Endothelial cell of umbilical vein (primary cell): ENCODE results near the gene SEC24C. TPM values are rescaled to one million over a fixed set of nuclear protein-coding genes. Genes with fewer than 3 reads are reported as not detected.
"Not testable (repeated sequence)": the region's sequence is repeated elsewhere in the genome, so short reads cannot be mapped to it uniquely, and the experiment has no call there.

Experiments
- BruUV-seq: library from RNA; stranded (reverse); fragments of 400-500 nt; replicated peaks from 2 replicates; lab custom pipeline; 2021; lab: Mats Ljungman, UMichigan
- CTCF ChIA-PET: fragments of 300-600, 350-600 bp; sonication (Branson Sonifier 250); formaldehyde crosslinking; loops from one replicate; lab custom pipeline; 2021; ENCODE audit warnings: antibody characterized with exemption, inconsistent platforms; lab: Charles Lee
- POLR2A ChIA-PET: fragments of 300-600, 350-600 bp; sonication (Branson Sonifier 250); formaldehyde crosslinking; loops from one replicate; lab custom pipeline; 2021; ENCODE audit warnings: antibody characterized with exemption, inconsistent platforms; lab: Charles Lee
- DNase-seq: peaks from one replicate; pipeline ENCODE4 v3.0.0-alpha.2; 2011; ENCODE audit warnings: low read depth, low spot score
- FAIRE-seq: peaks from 2 replicates; lab custom pipeline; 2011; peaks lifted over from hg19 to GRCh38; lab: Jason Lieb, UNC
- H2AFZ ChIP-seq: 2 replicates; pipeline ENCODE4 v1.6.0; 2012; ENCODE audit warnings: low read depth, low read length, control low read depth, inconsistent platforms
- H3K27ac ChIP-seq: 2 replicates; pipeline ENCODE4 v1.5.1; 2011; ENCODE audit warnings: low read depth, mild to moderate bottlenecking, control low read depth, low read length, moderate library complexity; ENCODE audit not compliant: insufficient read depth
- H3K27me3 ChIP-seq, 2 experiments: 2 replicates each; pipeline versions ENCODE4 v1.6.0 to v1.6.1; 2011; ENCODE audit warnings: low read length in 2 of 2, mixed read lengths in 1 of 2; ENCODE audit not compliant: control insufficient read depth in 2 of 2, insufficient read depth in 2 of 2
- H3K36me3 ChIP-seq, 2 experiments: 2 replicates in 1 of 2; 3 replicates in 1 of 2; pipeline ENCODE4 v1.5.1; 2011; ENCODE audit warnings: low read length in 2 of 2, mild to moderate bottlenecking in 1 of 2, moderate library complexity in 1 of 2; ENCODE audit not compliant: control insufficient read depth in 2 of 2, insufficient read depth in 2 of 2; ENCODE audit errors: extremely low read depth in 1 of 2
- H3K4me1 ChIP-seq: 3 replicates; pipeline ENCODE4 v1.5.1; 2011; ENCODE audit warnings: mild to moderate bottlenecking, low read length; ENCODE audit not compliant: control insufficient read depth, insufficient read depth; ENCODE audit errors: extremely low read depth
- H3K4me2 ChIP-seq: 2 replicates; pipeline ENCODE4 v1.6.1; 2011; ENCODE audit warnings: low read length, control low read depth, mixed read lengths; ENCODE audit not compliant: insufficient read depth
- H3K4me3 ChIP-seq, 3 experiments: fragments of 200-600 bp in 1 of 3; sonication (generic), shearing (Covaris generic) in 1 of 3; replicated peaks in 1 of 3; 2 replicates each; pipeline ENCODE4 v1.5.1; 2011 to 2016; ENCODE audit warnings: control low read depth in 3 of 3, low read length in 3 of 3, mild to moderate bottlenecking in 2 of 3, inconsistent platforms in 1 of 3, low read depth in 1 of 3, moderate library complexity in 1 of 3; ENCODE audit not compliant: insufficient read depth in 1 of 3
- H3K79me2 ChIP-seq: 2 replicates; pipeline ENCODE4 v1.6.0; 2012; ENCODE audit warnings: low read length, inconsistent platforms; ENCODE audit not compliant: control insufficient read depth, insufficient read depth
- H3K9ac ChIP-seq: replicated peaks from 2 replicates; pipeline ENCODE3; 2011; ENCODE audit warnings: low read length, control low read depth; ENCODE audit not compliant: insufficient read depth; ENCODE audit errors: extremely low read depth
- H3K9me1 ChIP-seq: replicated peaks from 3 replicates; pipeline ENCODE4 v1.6.0; 2011; ENCODE audit warnings: mild to moderate bottlenecking, low read length; ENCODE audit not compliant: control insufficient read depth, insufficient read depth; ENCODE audit errors: extremely low read depth
- H3K9me3 ChIP-seq: replicated peaks from 2 replicates; pipeline ENCODE4 v1.5.1; 2012; ENCODE audit warnings: low read length, inconsistent platforms; ENCODE audit not compliant: control insufficient read depth, insufficient read depth
- H4K20me1 ChIP-seq: replicated peaks from 2 replicates; pipeline ENCODE3; 2011; ENCODE audit warnings: mild to moderate bottlenecking, low read length; ENCODE audit not compliant: control insufficient read depth, insufficient read depth; ENCODE audit errors: extremely low read depth
- dilution Hi-C: fragments of 300-500 bp; cut with MboI; formaldehyde crosslinking; loops from one replicate; pipeline ENCODE4 v1.15.0; 2019; ENCODE audit warnings: low sequenced_read_pairs; ENCODE audit not compliant: extremely low pct_ligation_motif_present
- intact Hi-C: fragments of 100-400 bp; cut with micrococcal nuclease; formaldehyde crosslinking; loops from one replicate; pipeline ENCODE4 v1.10.0; 2022
- polyA plus RNA-seq, 4 experiments: library from polyadenylated mRNA; depleted of rRNA in 3 of 4; stranded (reverse) in 3 of 4; unstranded in 1 of 4; fragments of >200 nt; gene quantifications; 2 replicates each; pipeline versions ENCODE4 v1.2.1 to v1.2.3, GENCODE V29; 2011 to 2012; ENCODE audit warnings: missing spikeins in 1 of 4
- total RNA-seq: library from RNA; stranded (reverse); gene quantifications from 2 replicates; pipeline ENCODE4 v1.2.3, GENCODE V29; 2021

Gene SEC24C
- total and polyA plus RNA-seq, 2 donors (not counting 3 experiments of a cell fraction or from before 2014, with no cell fraction given), result 95.5 to 108 TPM

DNA sequence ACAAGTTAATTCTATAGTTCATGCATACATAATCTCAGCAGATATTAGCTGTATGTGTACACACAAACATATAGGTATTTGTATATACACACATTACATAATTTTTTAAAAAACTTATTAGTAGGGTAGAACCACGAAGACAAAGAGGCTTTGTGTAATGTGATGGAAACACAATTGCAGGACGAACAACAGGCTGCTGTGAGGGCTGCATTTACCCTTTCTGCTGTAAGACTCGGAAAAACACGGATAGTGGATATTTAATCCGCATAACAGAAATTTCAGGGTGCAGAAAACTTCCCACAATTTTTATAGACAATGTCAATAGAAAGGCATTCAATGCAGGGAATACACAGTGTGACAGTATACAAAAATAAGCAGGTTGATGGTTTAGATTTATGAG lies 32.5 kb upstream of the SEC24C start:
- H3K4me1 ChIP-seq, FAIRE-seq, H3K9ac ChIP-seq, H3K79me2 ChIP-seq, H4K20me1 ChIP-seq, POLR2A ChIA-PET, H3K9me1 ChIP-seq, H3K36me3 ChIP-seq, H2AFZ ChIP-seq, H3K27me3 ChIP-seq, intact Hi-C loops, BruUV-seq, dilution Hi-C loops, H3K27ac ChIP-seq, H3K4me2 ChIP-seq, H3K4me3 ChIP-seq, CTCF ChIA-PET, DNase-seq, H3K9me3 ChIP-seq: not testable (repeated sequence)

DNA sequence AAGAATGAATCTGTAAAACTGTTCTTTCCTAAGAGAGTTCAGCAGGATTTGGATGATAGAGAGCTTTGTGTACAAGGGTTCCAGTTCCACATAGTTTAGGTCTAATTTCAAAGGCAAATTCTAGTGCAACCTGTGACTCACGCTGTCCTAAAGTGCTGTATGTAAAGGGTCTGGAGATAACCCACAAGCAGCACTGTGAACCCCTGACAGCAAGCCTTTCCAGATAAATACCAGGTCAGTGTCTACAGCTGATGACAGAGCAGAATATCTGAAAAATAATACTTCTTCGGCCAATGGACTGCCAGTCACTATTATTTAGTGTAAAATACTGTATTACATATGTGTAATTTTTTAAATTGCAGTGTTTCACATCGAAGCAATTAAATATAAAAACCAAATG lies 30.3 kb upstream of the SEC24C start:
- CTCF ChIA-PET, H3K4me2 ChIP-seq, H3K79me2 ChIP-seq, FAIRE-seq, H3K36me3 ChIP-seq, DNase-seq, H3K4me1 ChIP-seq, H3K27me3 ChIP-seq, intact Hi-C loops, H3K27ac ChIP-seq, POLR2A ChIA-PET, H3K4me3 ChIP-seq, H4K20me1 ChIP-seq, BruUV-seq, H3K9ac ChIP-seq, H2AFZ ChIP-seq, H3K9me3 ChIP-seq, dilution Hi-C loops, H3K9me1 ChIP-seq: not testable (repeated sequence)

DNA sequence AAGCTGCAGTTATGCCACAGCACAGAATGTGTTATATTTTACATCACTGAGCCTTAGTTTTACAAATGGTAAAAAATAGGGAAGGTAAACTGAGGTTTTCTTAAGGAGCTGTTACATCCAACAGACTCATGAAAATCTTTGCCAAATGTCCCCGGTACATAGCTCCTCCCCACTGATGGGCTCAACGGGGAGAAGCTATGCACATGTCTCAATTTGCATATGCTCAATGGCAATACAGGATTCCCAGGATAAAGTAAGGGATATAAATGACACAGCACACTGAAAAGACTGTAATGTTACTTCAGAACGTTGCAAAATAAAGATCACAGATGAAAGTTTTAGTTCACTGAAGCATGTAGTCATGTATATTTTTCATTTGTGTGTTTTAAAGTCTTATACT lies 29.7 kb upstream of the SEC24C start:
- POLR2A ChIA-PET, result not testable (repeated sequence)

DNA sequence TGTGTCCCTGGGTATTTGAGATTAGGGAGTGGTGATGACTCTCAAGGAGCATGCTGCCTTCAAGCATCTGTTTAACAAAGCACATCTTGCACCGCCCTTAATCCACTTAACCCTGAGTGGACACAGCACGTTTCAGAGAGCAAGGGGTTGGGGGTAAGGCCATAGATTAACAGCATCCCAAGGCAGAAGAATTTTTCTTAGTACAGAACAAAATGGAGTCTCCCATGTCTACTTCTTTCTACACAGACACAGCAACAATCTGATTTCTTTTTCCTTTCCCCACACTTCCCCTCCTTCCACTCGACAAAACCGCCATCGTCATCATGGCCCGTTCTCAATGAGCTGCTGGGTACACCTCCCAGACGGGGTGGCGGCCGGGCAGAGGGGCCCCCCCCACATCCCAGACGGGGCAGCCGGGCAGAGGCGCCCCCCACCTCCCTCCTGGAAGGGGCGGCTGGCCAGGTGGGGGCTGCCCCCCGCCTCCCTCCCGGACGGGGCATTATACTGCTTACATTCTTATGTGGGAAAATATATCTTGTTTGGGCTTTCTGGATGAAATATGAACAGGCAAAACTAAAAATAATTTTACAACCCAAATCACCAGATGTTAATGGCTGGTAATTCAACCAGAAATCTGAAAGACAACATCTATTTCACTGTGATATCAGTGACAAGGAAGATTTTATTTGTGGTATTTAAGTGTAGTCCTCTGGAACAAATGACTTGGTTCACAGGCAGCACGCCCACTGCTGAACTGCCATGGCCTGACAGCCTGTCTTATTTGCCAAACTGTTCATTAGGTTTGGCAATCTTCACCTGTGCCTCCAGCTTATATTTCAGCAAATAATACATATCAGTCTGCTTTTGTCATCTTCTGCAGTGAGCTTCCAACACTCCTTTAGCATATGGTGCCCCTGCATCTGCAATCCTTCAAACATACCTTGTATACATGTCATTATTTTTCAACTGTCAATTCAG lies 28.7 kb upstream of the SEC24C start:
- BruUV-seq, H3K27ac ChIP-seq, H4K20me1 ChIP-seq, H3K4me2 ChIP-seq, H3K4me3 ChIP-seq, H3K9me1 ChIP-seq, H3K4me1 ChIP-seq, H3K36me3 ChIP-seq, intact Hi-C loops, CTCF ChIA-PET, H3K9me3 ChIP-seq, H3K79me2 ChIP-seq, dilution Hi-C loops, H2AFZ ChIP-seq, H3K9ac ChIP-seq, POLR2A ChIA-PET, DNase-seq, H3K27me3 ChIP-seq, FAIRE-seq: not testable (repeated sequence)

More for the DNA sequence above, 29.7 kb upstream of the SEC24C start:
- H3K79me2 ChIP-seq, FAIRE-seq, BruUV-seq, H3K27me3 ChIP-seq, dilution Hi-C loops, H3K27ac ChIP-seq, H4K20me1 ChIP-seq, H3K4me3 ChIP-seq, CTCF ChIA-PET, H3K4me1 ChIP-seq, H3K9ac ChIP-seq, intact Hi-C loops, H3K9me1 ChIP-seq, H3K9me3 ChIP-seq, H3K36me3 ChIP-seq, H2AFZ ChIP-seq, DNase-seq, H3K4me2 ChIP-seq: not testable (repeated sequence)
